GM13976 (cell line): ENCODE data around the gene CRNKL1.
"Not testable (repeated sequence)": the region's sequence is repeated elsewhere in the genome, so short reads cannot be mapped to it uniquely, and the experiment has no call there.

Experiments used
- DNase-seq: peaks from one replicate; pipeline ENCODE4 v3.0.0; 2012; ENCODE audit warnings: low spot score
- CTCF ChIP-seq: IDR thresholded peaks from 2 replicates; pipeline ENCODE4 v1.5.1; 2012; ENCODE audit warnings: borderline replicate concordance, mild to moderate bottlenecking; ENCODE audit not compliant: insufficient read depth; ENCODE audit errors: extremely low read depth, missing control alignments, control extremely low read depth
- in situ Hi-C: fragments of 300-500 bp; cut with MboI; formaldehyde crosslinking; loops from one replicate; pipeline ENCODE4 v1.12.0; 2022; ENCODE audit warnings: low sequenced_read_pairs, mixed read lengths, inconsistent platforms; ENCODE audit not compliant: unreplicated experiment

The CRNKL1 gene

GRCh38 chr20:20017001-20017843 is 35.0 kb downstream of the CRNKL1 start, which contains the start of gene NAA20:
TSS of gene NAA20 (plus strand) at chr20:20017362. CDS start at chr20:20017397, 35 bp downstream.
- in situ Hi-C loops, result no loop called here
- DNase-seq, result peak; percentile 96
- peak; percentile 75 for TF ChIP-seq CTCF

- DNase-seq, result no peak
- in situ Hi-C loops, result no loop called here
- no peak for TF ChIP-seq CTCF
Observed at GRCh38 chr20:20014659-20015058, 37.6 kb downstream of the CRNKL1 start.

- no peak for TF ChIP-seq CTCF
- no peak for DNase-seq
- in situ Hi-C loops, result no loop called here
Observed at GRCh38 chr20:20012541-20012940, 39.7 kb downstream of the CRNKL1 start.

DNA sequence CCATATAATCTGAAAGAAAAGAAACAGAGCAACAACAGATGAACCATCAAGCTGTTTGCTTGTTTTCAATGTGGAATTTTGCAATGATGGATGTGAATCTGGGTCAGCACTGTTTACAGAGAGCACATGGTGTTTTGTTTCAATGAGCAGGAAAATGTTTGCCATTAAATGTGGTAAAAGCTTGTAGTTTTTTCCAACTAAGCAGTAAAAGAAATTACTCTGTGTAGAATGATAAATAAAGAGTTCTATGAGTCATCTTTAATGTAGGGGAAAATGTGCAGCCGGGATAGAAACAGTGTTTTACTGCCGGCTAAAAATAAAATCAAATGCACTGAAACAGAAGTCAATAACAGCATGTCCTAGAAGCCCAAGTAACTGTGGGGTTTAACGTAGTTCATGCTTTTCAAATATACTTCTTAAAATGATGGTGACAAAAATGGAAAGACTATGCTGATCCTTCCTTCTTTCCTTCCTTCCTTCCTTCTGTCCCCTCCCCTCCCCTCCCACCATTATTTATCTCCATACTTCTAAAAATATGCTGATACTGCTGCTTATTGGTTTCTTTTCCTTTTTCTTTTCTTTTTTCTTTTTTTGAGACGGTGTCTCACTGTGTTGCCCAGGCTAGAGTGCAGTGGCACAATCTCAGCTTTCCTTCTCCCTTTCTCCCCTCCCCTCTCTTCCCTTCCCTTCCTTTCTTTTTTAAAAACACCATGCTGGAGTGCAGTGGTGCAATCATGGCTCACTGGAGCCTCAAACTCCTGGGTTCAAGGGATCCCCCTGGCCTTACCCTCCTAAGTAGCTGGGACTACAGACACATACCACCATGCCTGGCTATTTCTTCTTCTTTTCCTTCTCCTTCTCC is 41.4 kb downstream of the CRNKL1 start:
- in situ Hi-C loops, result no loop called here
- TF ChIP-seq CTCF, result no peak
- no peak for DNase-seq

DNA sequence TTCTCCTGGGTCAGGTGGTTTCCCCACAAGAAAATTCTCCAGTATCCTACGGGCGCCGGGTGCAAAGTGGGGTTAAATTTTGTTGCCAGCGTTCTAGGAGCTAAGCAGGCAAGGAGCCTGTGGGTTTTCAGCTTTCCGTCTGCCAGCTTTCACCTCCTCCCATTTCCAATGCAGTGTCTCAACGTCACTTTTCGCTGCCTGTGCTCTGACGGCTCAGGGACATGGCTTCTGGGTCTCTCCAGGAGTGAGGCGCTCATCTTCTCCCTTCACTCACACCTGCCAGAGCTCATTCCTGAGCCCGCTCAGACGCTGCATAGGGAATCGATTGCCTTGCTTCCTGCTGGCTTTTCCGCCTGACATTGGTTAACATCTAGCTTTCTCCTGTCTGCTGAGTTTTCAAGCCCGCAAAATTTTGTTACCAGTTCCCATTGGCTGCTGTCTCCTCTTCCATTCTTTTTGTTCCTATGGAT is 42.4 kb downstream of the CRNKL1 start:
- no peak for TF ChIP-seq CTCF
- in situ Hi-C loops, result no loop called here

DNA sequence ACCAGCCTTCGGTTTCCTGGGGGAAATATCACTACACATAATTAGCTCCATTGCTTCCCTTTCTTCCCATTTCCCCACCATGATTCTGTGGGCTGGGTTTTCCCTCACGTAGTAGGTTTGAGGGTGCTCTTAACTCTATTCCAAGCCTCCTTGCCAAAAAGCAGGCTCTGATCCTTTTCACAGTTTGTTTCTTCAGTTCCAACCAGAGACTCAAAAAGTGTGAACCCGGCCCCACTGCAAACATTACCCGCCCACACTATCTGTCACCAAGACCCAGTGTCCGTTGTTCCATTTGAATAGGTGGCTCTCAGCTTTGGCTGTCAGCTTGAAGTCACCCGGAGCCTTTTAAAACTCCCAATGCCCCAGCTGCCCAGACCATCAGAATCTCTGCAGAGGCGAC is 46.9 kb downstream of the CRNKL1 start:
- TF ChIP-seq CTCF, result no peak
- in situ Hi-C loops, result no loop called here
- DNase-seq, result no peak

More for the DNA sequence above, 42.4 kb downstream of the CRNKL1 start:
- DNase-seq, result no peak

GRCh38 chr20:20003955-20004322 is 48.3 kb downstream of the CRNKL1 start:
- DNase-seq, in situ Hi-C loops: not testable (repeated sequence)
